ENCODE measurements around the gene PPP1R12B. TPM values are rescaled to one million over a fixed set of nuclear protein-coding genes. Genes with fewer than 3 reads are reported as not detected.
"Not testable (repeated sequence)": the region's sequence is repeated elsewhere in the genome, so short reads cannot be mapped to it uniquely, and the experiment has no call there.

The PPP1R12B gene
- polyA plus RNA-seq, 1 donor: 51.8 TPM

DNA sequence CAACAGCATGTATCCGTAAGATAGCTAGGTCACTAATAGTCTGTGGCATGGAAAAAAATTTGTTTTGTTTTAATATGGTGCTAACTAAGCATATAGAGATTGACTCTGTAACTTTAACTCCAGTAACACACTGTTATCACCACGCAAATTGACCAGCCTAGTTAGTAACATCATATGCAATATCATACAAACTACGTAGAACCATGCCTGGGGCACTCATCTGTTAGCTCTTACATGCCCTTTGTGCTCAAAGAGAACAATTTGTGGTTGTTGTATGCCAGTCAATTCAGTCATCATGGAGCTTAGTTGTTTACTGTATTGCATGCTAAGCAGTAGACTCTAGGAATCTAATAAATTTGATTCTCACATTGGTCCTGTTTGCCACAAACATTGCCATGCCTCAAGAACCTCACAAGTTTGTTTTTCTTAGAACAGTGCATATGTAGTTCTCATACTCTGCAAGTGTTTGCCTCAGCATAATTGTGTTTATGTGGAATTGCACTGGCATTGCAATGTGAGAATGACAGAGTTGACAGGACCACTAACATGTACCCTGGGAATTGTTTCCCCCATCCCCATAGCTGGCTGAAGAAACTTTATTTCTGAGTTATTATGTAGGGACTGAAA is 179.7 kb downstream of the PPP1R12B start:
- H3K27ac ChIP-seq (ENCODE audit: low read length); DNase-seq; H3K27me3 ChIP-seq (ENCODE audit: control insufficient read depth, insufficient read depth, low read length); H3K9me3 ChIP-seq (ENCODE audit: control insufficient read depth, low read depth, low read length); H3K4me1 ChIP-seq (ENCODE audit: control insufficient read depth, insufficient read depth, low read length); H3K4me3 ChIP-seq (ENCODE audit: low read length); H3K36me3 ChIP-seq (ENCODE audit: control insufficient read depth, insufficient read depth, low read length): not testable (repeated sequence)
- no CpG with 5 or more reads among the region's 3 CpGs for WGBS (ENCODE audit: insufficient coverage, low lambda C conversion rate)

DNA sequence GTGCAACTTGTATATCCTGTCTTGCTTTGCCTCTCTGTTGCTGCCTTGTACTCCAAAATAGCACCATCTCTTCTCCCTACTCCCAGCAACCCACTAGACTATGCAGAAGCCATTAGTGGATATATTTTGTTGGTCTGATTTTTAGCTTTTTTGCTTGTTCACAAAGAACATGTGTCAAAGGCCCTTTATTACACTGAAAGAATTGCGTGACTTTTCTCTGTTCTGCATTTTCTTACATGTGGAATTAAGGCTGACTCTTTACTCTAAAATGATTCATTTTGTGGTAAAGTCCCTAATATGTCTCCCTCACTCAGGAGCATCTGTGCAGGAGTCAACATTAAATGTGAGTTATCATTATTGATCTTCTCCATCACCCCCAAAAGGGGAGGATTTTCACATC is 182.2 kb downstream of the PPP1R12B start:
- WGBS (ENCODE audit: insufficient coverage, low lambda C conversion rate): no CpG with 5 or more reads among the region's 1 CpG
- H3K36me3 ChIP-seq (ENCODE audit: control insufficient read depth, insufficient read depth, low read length); H3K9me3 ChIP-seq (ENCODE audit: control insufficient read depth, low read depth, low read length); H3K27ac ChIP-seq (ENCODE audit: low read length); DNase-seq; H3K4me3 ChIP-seq (ENCODE audit: low read length); H3K27me3 ChIP-seq (ENCODE audit: control insufficient read depth, insufficient read depth, low read length); H3K4me1 ChIP-seq (ENCODE audit: control insufficient read depth, insufficient read depth, low read length): not testable (repeated sequence)

DNA sequence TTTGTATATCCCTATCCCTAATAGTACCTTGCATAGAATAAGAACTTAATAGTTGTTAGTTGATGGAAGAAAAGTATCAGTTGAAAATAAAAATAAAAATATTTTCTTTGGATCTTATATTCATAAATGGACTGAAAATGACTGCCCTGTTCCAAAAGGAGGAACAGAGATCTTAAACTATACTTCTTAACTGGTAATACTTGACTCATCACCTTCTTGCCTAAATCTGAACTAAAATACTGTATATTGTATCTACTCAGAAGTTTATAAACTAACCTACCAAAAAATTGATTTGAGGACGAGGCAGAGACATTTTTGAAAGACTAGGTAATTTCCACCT is 182.9 kb downstream of the PPP1R12B start:
- Histone ChIP-seq H3K36me3 (ENCODE audit: control insufficient read depth, insufficient read depth, low read length) (no peaks in the 10 kb centered on the region), H3K27ac (ENCODE audit: low read length) (no peak overlapping the region), H3K4me3 (ENCODE audit: low read length) (no peak overlapping the region), H3K4me1 (ENCODE audit: control insufficient read depth, insufficient read depth, low read length) (no peaks in the 10 kb centered on the region), H3K27me3 (ENCODE audit: control insufficient read depth, insufficient read depth, low read length) (no peaks in the 10 kb centered on the region), H3K9me3 (ENCODE audit: control insufficient read depth, low read depth, low read length) (no peaks in the 10 kb centered on the region)
- 100% methylated on average over 1 of the region's 1 CpG for WGBS (ENCODE audit: insufficient coverage, low lambda C conversion rate)
- no peak for DNase-seq

DNA sequence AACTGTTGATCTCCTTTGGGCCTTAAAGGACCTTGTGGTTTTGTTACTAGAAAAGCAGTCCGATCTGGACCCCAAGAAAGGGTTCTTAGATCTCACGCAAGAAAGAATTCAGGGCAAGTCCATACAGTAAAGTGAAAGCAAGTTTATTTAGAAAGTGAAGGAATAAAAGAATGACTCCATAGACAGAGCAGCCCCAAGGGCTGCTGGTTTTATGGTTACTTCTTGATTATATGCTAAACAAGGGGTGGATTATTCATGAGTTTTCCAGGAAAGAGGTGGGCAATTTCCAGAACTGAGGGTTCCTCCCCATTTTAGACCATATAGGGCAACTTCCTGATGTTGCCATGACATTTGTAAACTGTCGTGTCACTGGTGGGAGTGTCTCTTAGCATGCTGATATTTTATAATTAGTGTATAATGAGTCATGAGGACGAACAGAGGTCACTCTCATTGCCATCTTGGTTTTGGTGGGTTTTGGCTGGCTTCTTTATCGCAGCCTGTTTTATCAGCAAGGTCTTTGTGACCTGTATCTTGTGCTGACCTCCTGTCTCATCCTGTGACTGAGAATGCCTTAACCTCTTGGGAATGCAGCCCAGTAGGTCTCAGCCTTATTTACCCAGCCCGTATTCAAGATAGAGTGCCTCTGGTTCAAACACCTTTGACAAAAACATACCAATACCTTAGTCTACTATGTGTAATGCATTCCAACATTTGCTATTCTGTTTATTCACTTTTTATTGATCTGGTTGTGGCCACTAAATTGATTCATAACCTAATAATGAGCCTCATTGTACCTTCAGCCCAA is 183.5 kb downstream of the PPP1R12B start:
- H3K36me3 ChIP-seq (ENCODE audit: control insufficient read depth, insufficient read depth, low read length); H3K9me3 ChIP-seq (ENCODE audit: control insufficient read depth, low read depth, low read length); H3K27me3 ChIP-seq (ENCODE audit: control insufficient read depth, insufficient read depth, low read length); H3K4me3 ChIP-seq (ENCODE audit: low read length); H3K4me1 ChIP-seq (ENCODE audit: control insufficient read depth, insufficient read depth, low read length); DNase-seq; H3K27ac ChIP-seq (ENCODE audit: low read length): not testable (repeated sequence)
- no CpG with 5 or more reads among the region's 6 CpGs for WGBS (ENCODE audit: insufficient coverage, low lambda C conversion rate)

DNA sequence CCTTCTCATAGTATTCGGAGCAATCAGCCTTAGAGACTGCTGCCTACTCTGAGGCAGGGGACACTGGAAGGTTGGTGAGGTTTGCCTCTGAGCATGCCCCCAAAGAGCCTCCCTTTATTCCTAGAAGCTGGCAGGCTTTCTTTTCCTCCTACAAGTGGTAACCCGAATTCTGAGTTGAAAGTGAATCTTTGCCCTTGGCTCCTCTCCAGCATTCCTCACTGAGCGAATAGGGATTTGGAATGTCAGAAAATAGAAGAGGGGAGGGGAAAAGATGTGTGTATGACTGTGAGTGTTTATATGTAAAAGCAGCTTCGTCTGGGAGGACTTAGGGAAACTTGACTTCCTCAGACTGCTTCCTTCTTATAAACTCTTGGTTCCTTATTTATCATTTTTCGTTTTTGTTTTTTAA is 190.7 kb downstream of the PPP1R12B start:
- peak; percentile 27 to 40 for DNase-seq
- WGBS (ENCODE audit: insufficient coverage, low lambda C conversion rate): 76% methylated on average over 2 of the region's 5 CpGs
- H3K27me3 ChIP-seq (ENCODE audit: control insufficient read depth, insufficient read depth, low read length); H3K9me3 ChIP-seq (ENCODE audit: control insufficient read depth, low read depth, low read length); H3K36me3 ChIP-seq (ENCODE audit: control insufficient read depth, insufficient read depth, low read length); H3K4me1 ChIP-seq (ENCODE audit: control insufficient read depth, insufficient read depth, low read length): not testable (repeated sequence)
- Histone ChIP-seq H3K27ac (ENCODE audit: low read length) (peak overlapping the region; percentile 73), H3K4me3 (ENCODE audit: low read length) (peak overlapping the region; percentile 49)

DNA sequence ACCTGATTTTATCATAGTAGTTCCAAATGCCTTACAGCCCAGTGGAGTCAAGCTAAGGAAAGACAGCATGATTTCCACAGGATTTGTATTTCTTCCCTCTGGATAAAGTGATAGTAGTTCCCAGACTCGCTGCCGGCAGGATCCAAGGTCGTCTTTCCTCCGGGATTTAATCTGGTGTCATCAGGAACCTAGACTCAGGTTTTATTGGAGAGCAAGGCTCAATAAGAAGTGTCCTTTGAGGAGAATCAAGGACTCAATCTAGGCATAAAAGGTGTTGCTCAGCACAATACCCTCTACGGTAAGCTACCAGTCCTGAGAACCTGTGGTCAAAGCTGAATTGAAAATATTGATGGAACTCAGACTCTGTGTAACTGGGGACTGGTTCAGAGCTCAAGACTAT is 191.1 kb downstream of the PPP1R12B start:
- H3K36me3 ChIP-seq (ENCODE audit: control insufficient read depth, insufficient read depth, low read length); DNase-seq; H3K4me1 ChIP-seq (ENCODE audit: control insufficient read depth, insufficient read depth, low read length); H3K27me3 ChIP-seq (ENCODE audit: control insufficient read depth, insufficient read depth, low read length); H3K9me3 ChIP-seq (ENCODE audit: control insufficient read depth, low read depth, low read length): not testable (repeated sequence)
- Histone ChIP-seq H3K27ac (ENCODE audit: low read length) (peak overlapping the region; percentile 73), H3K4me3 (ENCODE audit: low read length) (peak overlapping the region; percentile 49)
- WGBS (ENCODE audit: insufficient coverage, low lambda C conversion rate): no CpG with 5 or more reads among the region's 5 CpGs

DNA sequence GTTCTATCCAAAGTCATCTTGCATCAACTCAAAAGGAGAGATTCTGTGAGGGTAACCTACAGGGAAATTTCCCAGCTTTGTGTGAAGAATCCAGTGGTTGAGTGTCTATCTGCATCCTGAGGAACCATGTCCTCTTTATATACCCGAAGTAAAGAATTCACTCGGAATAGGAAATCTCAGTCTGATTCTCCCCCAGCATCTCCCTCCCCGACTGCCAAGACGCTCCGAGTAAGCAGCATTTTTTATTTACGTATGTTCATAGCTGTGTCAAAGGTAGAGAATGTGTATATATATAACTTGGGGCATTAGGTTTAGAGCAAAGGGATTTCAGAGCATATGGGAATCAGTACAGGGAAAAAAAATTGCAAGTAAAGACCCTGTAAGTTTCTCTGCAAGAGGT is 191.5 kb downstream of the PPP1R12B start:
- Histone ChIP-seq H3K36me3 (ENCODE audit: control insufficient read depth, insufficient read depth, low read length) (no peaks in the 10 kb centered on the region), H3K27me3 (ENCODE audit: control insufficient read depth, insufficient read depth, low read length) (no peaks in the 10 kb centered on the region), H3K27ac (ENCODE audit: low read length) (peak overlapping the region; percentile 73), H3K4me1 (ENCODE audit: control insufficient read depth, insufficient read depth, low read length) (no peaks in the 10 kb centered on the region), H3K4me3 (ENCODE audit: low read length) (peak overlapping the region; percentile 49), H3K9me3 (ENCODE audit: control insufficient read depth, low read depth, low read length) (no peaks in the 10 kb centered on the region)
- no CpG with 5 or more reads among the region's 6 CpGs for WGBS (ENCODE audit: insufficient coverage, low lambda C conversion rate)
- DNase-seq: no peak

DNA sequence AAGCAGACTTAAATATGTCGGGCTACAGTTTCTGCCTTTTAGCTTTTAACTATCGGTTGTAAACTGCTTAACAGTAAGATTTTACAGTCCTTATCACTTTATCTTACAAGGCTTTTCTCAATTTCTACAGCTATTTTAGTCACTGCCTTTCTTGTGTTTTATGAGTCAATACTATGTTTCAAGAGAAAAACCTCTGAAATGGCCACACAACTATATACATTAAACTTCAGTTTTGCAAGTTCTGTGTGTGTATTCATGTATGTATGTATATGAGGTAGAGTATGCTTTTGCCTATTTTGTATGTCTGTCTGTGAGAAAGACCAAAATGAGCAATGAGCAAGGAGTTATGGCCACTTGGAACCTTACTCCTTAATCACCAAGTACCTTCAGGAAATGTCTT is 191.9 kb downstream of the PPP1R12B start:
- H3K27ac ChIP-seq (ENCODE audit: low read length): peak overlapping the region; percentile 73
- H3K4me3 ChIP-seq (ENCODE audit: low read length): peak overlapping the region; percentile 49
- H3K9me3 ChIP-seq (ENCODE audit: control insufficient read depth, low read depth, low read length): no peaks in the 10 kb centered on the region
- H3K4me1 ChIP-seq (ENCODE audit: control insufficient read depth, insufficient read depth, low read length): no peaks in the 10 kb centered on the region
- DNase-seq: no peak
- 80% methylated on average over 1 of the region's 2 CpGs for WGBS (ENCODE audit: insufficient coverage, low lambda C conversion rate)
- no peaks in the 10 kb centered on the region for H3K36me3 ChIP-seq (ENCODE audit: control insufficient read depth, insufficient read depth, low read length)
- H3K27me3 ChIP-seq (ENCODE audit: control insufficient read depth, insufficient read depth, low read length): no peaks in the 10 kb centered on the region

DNA sequence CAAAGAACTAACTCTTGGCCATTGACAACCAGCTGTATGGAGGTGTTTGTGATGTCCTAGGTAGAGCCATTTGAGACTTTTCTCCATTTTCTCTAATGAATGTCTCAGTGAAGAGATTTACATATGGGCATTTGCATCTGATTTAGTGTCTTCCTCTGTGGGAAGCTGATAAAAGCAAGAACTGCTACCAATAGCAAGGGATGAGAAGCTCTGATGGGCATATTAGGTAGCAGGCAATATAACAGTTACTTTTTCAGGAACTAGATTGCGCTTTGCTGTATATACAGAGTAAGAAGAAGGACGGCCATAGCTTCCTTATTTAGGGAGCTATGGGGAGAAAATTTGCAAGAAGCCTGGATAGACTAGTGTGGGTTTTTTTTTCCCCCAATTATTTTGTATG is 192.4 kb downstream of the PPP1R12B start:
- not testable (repeated sequence) for H3K4me1 ChIP-seq (ENCODE audit: control insufficient read depth, insufficient read depth, low read length); H3K9me3 ChIP-seq (ENCODE audit: control insufficient read depth, low read depth, low read length); DNase-seq; H3K27me3 ChIP-seq (ENCODE audit: control insufficient read depth, insufficient read depth, low read length); H3K36me3 ChIP-seq (ENCODE audit: control insufficient read depth, insufficient read depth, low read length)
- no CpG with 5 or more reads among the region's 2 CpGs for WGBS (ENCODE audit: insufficient coverage, low lambda C conversion rate)
- peak overlapping the region; percentile 73 for H3K27ac ChIP-seq (ENCODE audit: low read length)
- H3K4me3 ChIP-seq (ENCODE audit: low read length): peak overlapping the region; percentile 49

DNA sequence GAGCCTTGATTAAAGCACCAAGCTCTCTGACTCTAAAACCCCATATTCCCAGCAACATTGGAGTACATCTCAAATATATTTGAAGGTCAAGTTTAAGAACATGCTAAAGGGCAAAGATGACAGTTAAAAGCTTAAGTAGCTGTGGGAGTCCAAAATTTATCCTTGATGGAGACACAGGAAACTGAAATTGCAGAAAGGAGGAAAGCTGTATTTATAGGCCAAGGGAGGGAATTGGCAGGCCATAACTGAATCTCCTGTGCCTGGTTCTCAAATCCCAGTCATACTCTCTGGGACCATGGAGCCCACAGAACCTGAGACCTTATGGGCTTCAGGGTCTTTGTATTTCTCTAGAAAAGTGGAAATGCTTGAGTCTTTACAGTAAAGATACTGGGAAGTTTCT is 193.9 kb downstream of the PPP1R12B start:
- not testable (repeated sequence) for H3K9me3 ChIP-seq (ENCODE audit: control insufficient read depth, low read depth, low read length); H3K27me3 ChIP-seq (ENCODE audit: control insufficient read depth, insufficient read depth, low read length); DNase-seq; H3K4me1 ChIP-seq (ENCODE audit: control insufficient read depth, insufficient read depth, low read length); H3K36me3 ChIP-seq (ENCODE audit: control insufficient read depth, insufficient read depth, low read length)
- H3K27ac ChIP-seq (ENCODE audit: low read length): peak overlapping the region; percentile 57
- H3K4me3 ChIP-seq (ENCODE audit: low read length): peak overlapping the region; percentile 49

DNA sequence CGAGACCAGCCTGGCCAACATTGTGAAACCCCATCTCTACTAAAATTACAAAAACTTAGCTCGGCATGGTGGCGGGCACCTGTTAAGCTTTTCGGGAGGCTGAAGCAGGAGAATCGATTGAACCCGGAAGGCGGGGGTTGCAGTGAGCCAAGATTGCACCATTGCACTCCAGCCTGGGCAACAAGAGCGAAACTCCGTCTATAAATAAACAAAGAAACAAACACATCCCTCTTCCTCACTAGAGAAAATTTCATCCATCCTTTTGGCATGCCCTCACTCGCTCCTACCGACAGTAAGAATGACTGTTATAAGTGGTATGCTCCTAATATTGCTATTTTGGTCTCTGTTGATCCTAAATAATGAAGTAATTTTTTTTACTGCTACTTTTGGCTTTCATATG is 195.0 kb downstream of the PPP1R12B start:
- not testable (repeated sequence) for H3K36me3 ChIP-seq (ENCODE audit: control insufficient read depth, insufficient read depth, low read length); H3K9me3 ChIP-seq (ENCODE audit: control insufficient read depth, low read depth, low read length); H3K4me1 ChIP-seq (ENCODE audit: control insufficient read depth, insufficient read depth, low read length); H3K27me3 ChIP-seq (ENCODE audit: control insufficient read depth, insufficient read depth, low read length); DNase-seq
- H3K4me3 ChIP-seq (ENCODE audit: low read length): peak overlapping the region; percentile 16
- WGBS (ENCODE audit: insufficient coverage, low lambda C conversion rate): 67% methylated on average over 2 of the region's 11 CpGs
- H3K27ac ChIP-seq (ENCODE audit: low read length): peak overlapping the region; percentile 57
